HEK293 (cell line): ENCODE measurements around the gene SCARB2.

Experiments used
- CTCF ChIA-PET: fragments of 350-600 bp; formaldehyde crosslinking; extraction: SDS; loops from one replicate; lab custom pipeline; 2021; ENCODE audit warnings: antibody characterized with exemption; lab: Yijun Ruan, JAX
- POLR2A ChIA-PET: fragments of 300-600 bp; formaldehyde crosslinking; extraction: SDS; loops from one replicate; lab custom pipeline; 2020; ENCODE audit warnings: antibody characterized with exemption, inconsistent platforms; lab: Yijun Ruan, JAX
- H3K27ac ChIP-seq: fragments of 200-500 bp; sonication (Bioruptor generic); 2 replicates; pipeline ENCODE4 v1.5.1; 2014; ENCODE audit warnings: low read depth, low read length, control low read depth, inconsistent platforms; ENCODE audit errors: extremely low read depth
- H3K36me3 ChIP-seq, 2 experiments: fragments of 200-500 bp in 1 of 2; sonication (Bioruptor generic) in 1 of 2; 1 replicate in 1 of 2; 2 replicates in 1 of 2; pipeline ENCODE4 v1.5.1; 2014 to 2017; ENCODE audit warnings: inconsistent platforms in 2 of 2, low read length in 2 of 2; ENCODE audit not compliant: control insufficient read depth in 2 of 2, insufficient read depth in 1 of 2
- H3K4me1 ChIP-seq: fragments of 200-500 bp; sonication (Bioruptor generic); 2 replicates; pipeline ENCODE4 v1.5.1; 2014; ENCODE audit warnings: mild to moderate bottlenecking, low read length, inconsistent platforms; ENCODE audit not compliant: control insufficient read depth, insufficient read depth
- H3K4me3 ChIP-seq: 2 replicates; pipeline ENCODE4 v1.5.1; 2011; ENCODE audit warnings: low read depth, mild to moderate bottlenecking, control low read depth, low read length, moderate library complexity
- H3K9me3 ChIP-seq: fragments of 200-500 bp; sonication (Bioruptor generic); 2 replicates; pipeline ENCODE4 v1.5.1; 2014; ENCODE audit warnings: low read depth, low read length, inconsistent platforms; ENCODE audit not compliant: control insufficient read depth, insufficient read depth
- CTCF ChIP-seq: fragments of 450-650 bp; formaldehyde crosslinking; IDR thresholded peaks from 2 replicates; pipeline ENCODE4 v1.5.1; 2016; ENCODE audit warnings: missing biosample characterization, missing genetic modification characterization
- GLIS1 ChIP-seq: fragments of 450-650 bp; formaldehyde crosslinking; IDR thresholded peaks from 2 replicates; pipeline ENCODE4 v1.5.1; 2016; ENCODE audit warnings: missing biosample characterization, missing genetic modification characterization
- INSM2 ChIP-seq: fragments of 450-650 bp; formaldehyde crosslinking; IDR thresholded peaks from 2 replicates; pipeline ENCODE4 v1.5.1; 2016; ENCODE audit warnings: missing biosample characterization, missing genetic modification characterization
- REPIN1 ChIP-seq: fragments of 450-650 bp; formaldehyde crosslinking; IDR thresholded peaks from 2 replicates; pipeline ENCODE4 v1.5.1; 2017; ENCODE audit warnings: missing biosample characterization, missing genetic modification characterization, low read depth
- TCF7L2 ChIP-seq: IDR thresholded peaks from 2 replicates; pipeline ENCODE4 v1.6.1; 2011; ENCODE audit warnings: low read depth, mild to moderate bottlenecking, inconsistent platforms, low read length, moderate library complexity, borderline replicate concordance
- TRIM28 ChIP-seq: IDR thresholded peaks from 2 replicates; pipeline ENCODE4 v1.6.1; 2011; ENCODE audit warnings: low read length, control low read depth, borderline replicate concordance
- ZBTB48 ChIP-seq: fragments of 450-650 bp; formaldehyde crosslinking; IDR thresholded peaks from 2 replicates; pipeline ENCODE4 v1.5.1; 2016; ENCODE audit warnings: missing biosample characterization, missing genetic modification characterization
- ZBTB6 ChIP-seq: fragments of 450-650 bp; formaldehyde crosslinking; IDR thresholded peaks from 2 replicates; pipeline ENCODE4 v1.5.1; 2017; ENCODE audit warnings: missing biosample characterization, missing genetic modification characterization
- ZFP37 ChIP-seq: fragments of 450-650 bp; formaldehyde crosslinking; IDR thresholded peaks from 2 replicates; pipeline ENCODE4 v1.5.1; 2016; ENCODE audit warnings: missing biosample characterization, missing genetic modification characterization
- ZFP41 ChIP-seq: fragments of 450-650 bp; formaldehyde crosslinking; IDR thresholded peaks from 2 replicates; pipeline ENCODE4 v1.5.1; 2016; ENCODE audit warnings: missing biosample characterization, missing genetic modification characterization, borderline replicate concordance
- ZIC2 ChIP-seq: fragments of 450-650 bp; formaldehyde crosslinking; IDR thresholded peaks from 2 replicates; pipeline ENCODE4 v1.5.1; 2016; ENCODE audit warnings: missing biosample characterization, missing genetic modification characterization
- ZNF121 ChIP-seq: fragments of 450-650 bp; formaldehyde crosslinking; IDR thresholded peaks from 2 replicates; pipeline ENCODE4 v1.5.1; 2016; ENCODE audit warnings: missing biosample characterization, missing genetic modification characterization
- ZNF174 ChIP-seq: fragments of 450-650 bp; formaldehyde crosslinking; IDR thresholded peaks from 2 replicates; pipeline ENCODE4 v1.5.0; 2017; ENCODE audit warnings: missing biosample characterization, mild to moderate bottlenecking, missing genetic modification characterization
- ZNF214 ChIP-seq: fragments of 450-650 bp; formaldehyde crosslinking; IDR thresholded peaks from 2 replicates; pipeline ENCODE4 v1.5.1; 2017; ENCODE audit warnings: missing biosample characterization, mild to moderate bottlenecking, missing genetic modification characterization, borderline replicate concordance
- ZNF221 ChIP-seq: fragments of 450-650 bp; formaldehyde crosslinking; IDR thresholded peaks from 2 replicates; pipeline ENCODE4 v1.5.1; 2017; ENCODE audit warnings: missing biosample characterization, missing genetic modification characterization, borderline replicate concordance
- ZNF266 ChIP-seq: fragments of 450-650 bp; formaldehyde crosslinking; IDR thresholded peaks from 2 replicates; pipeline ENCODE4 v1.5.1; 2016; ENCODE audit warnings: missing biosample characterization, missing genetic modification characterization, low read depth
- ZNF292 ChIP-seq: fragments of 450-650 bp; formaldehyde crosslinking; IDR thresholded peaks from 2 replicates; pipeline ENCODE4 v1.5.1; 2016; ENCODE audit warnings: low read depth, missing biosample characterization, missing genetic modification characterization, borderline replicate concordance
- ZNF449 ChIP-seq: fragments of 450-650 bp; formaldehyde crosslinking; IDR thresholded peaks from 2 replicates; pipeline ENCODE4 v1.5.1; 2017; ENCODE audit warnings: missing biosample characterization, mild to moderate bottlenecking, missing genetic modification characterization, moderate library complexity
- ZNF654 ChIP-seq: fragments of 450-650 bp; formaldehyde crosslinking; IDR thresholded peaks from 2 replicates; pipeline ENCODE4 v1.5.1; 2016; ENCODE audit warnings: low read depth, missing biosample characterization, missing genetic modification characterization
- ZNF670 ChIP-seq: fragments of 450-650 bp; formaldehyde crosslinking; IDR thresholded peaks from 2 replicates; pipeline ENCODE4 v1.5.1; 2016; ENCODE audit warnings: missing biosample characterization, missing genetic modification characterization, low read depth
- TF ChIP-seq, protein P1 (sequence below): fragments of 450-650 bp; IDR thresholded peaks from 2 replicates; pipeline ENCODE4 v1.5.1; 2018; ENCODE audit warnings: missing biosample characterization, mild to moderate bottlenecking, missing genetic modification characterization

The SCARB2 gene

GRCh38 chr4:76182463-76182862, 31.2 kb downstream of the SCARB2 start:
- Histone ChIP-seq H3K9me3 (no peaks in the 10 kb centered on the region), H3K27ac (no peak overlapping the region), H3K4me3 (no peak overlapping the region), H3K4me1 (no peaks in the 10 kb centered on the region), H3K36me3 (peaks cover 0 to 25% of the 10 kb centered on the region in 2 experiments; a peak in 1 of 3 replicates)
- TF ChIP-seq, protein P1, sequence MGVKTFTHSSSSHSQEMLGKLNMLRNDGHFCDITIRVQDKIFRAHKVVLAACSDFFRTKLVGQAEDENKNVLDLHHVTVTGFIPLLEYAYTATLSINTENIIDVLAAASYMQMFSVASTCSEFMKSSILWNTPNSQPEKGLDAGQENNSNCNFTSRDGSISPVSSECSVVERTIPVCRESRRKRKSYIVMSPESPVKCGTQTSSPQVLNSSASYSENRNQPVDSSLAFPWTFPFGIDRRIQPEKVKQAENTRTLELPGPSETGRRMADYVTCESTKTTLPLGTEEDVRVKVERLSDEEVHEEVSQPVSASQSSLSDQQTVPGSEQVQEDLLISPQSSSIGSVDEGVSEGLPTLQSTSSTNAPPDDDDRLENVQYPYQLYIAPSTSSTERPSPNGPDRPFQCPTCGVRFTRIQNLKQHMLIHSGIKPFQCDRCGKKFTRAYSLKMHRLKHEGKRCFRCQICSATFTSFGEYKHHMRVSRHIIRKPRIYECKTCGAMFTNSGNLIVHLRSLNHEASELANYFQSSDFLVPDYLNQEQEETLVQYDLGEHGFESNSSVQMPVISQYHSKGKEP (tag by site-specific recombination) = no peak
- ChIA-PET CTCF (interaction anchor here (5.5 kb wide), 1 partner anchor 194 kb away, joined by 119 read pairs; no protein-coding TSS in a partner anchor), POLR2A (no interaction called here)

GRCh38 chr4:76179398-76180318, 34.0 kb downstream of the SCARB2 start:
- Histone ChIP-seq H3K4me3 (no peak overlapping the region), H3K36me3 (peaks cover 0 to 34% of the 10 kb centered on the region in 2 experiments; a peak in 1 of 3 replicates), H3K4me1 (no peaks in the 10 kb centered on the region), H3K27ac (no peak overlapping the region), H3K9me3 (no peaks in the 10 kb centered on the region)
- CTCF ChIA-PET = interaction anchor here (0.5 to 5.5 kb wide), 43 partner anchors 9 to 1163 kb away, joined by 3 to 119 read pairs (median 4); no protein-coding TSS in a partner anchor
- POLR2A ChIA-PET = no interaction called here
- no peak for TF ChIP-seq ZFP37
- TF ChIP-seq CTCF (tag by site-specific recombination) = peak; percentile 61; the same call in 1 of the 2 replicates
- peak; percentile 35; the same call in 1 of the 2 replicates for TF ChIP-seq ZBTB6 (tag by site-specific recombination)
- peak; percentile 66 for TF ChIP-seq ZBTB48
- no peak for TF ChIP-seq ZNF221 (tag by site-specific recombination)
- TF ChIP-seq ZNF121 (tag by site-specific recombination) = 0 out of 2 replicates have a peak, but pooled peaks have one; percentile 37
- TF ChIP-seq GLIS1 (tag by site-specific recombination) = 0 out of 2 replicates have a peak, but pooled peaks have one; percentile 6
- TF ChIP-seq ZIC2 (tag by site-specific recombination) = 0 out of 2 replicates have a peak, but pooled peaks have one; percentile 18
- peak; percentile 80 for TF ChIP-seq ZNF654 (tag by site-specific recombination)
- no peak for TF ChIP-seq REPIN1 (tag by site-specific recombination)

GRCh38 chr4:76178296-76178695, 35.3 kb downstream of the SCARB2 start:
- Histone ChIP-seq H3K9me3 (no peaks in the 10 kb centered on the region), H3K4me1 (no peaks in the 10 kb centered on the region), H3K36me3 (peaks cover 0 to 47% of the 10 kb centered on the region in 2 experiments; a peak in 1 of 3 replicates), H3K27ac (no peak overlapping the region), H3K4me3 (no peak overlapping the region)
- TF ChIP-seq TRIM28 (no peak), INSM2 (tag by site-specific recombination) (no peak), ZNF174 (tag by site-specific recombination) (no peak), TCF7L2 (no peak), ZNF214 (tag by site-specific recombination) (no peak), ZNF292 (no peak), ZFP41 (tag by site-specific recombination) (no peak), ZNF266 (no peak), ZNF670 (tag by site-specific recombination) (no peak), ZNF449 (no peak)
- ChIA-PET POLR2A (no interaction called here), CTCF (interaction anchor here (5.5 kb wide), 1 partner anchor 198 kb away, joined by 119 read pairs; no protein-coding TSS in a partner anchor)
